Esophagus squamous epithelium (tissue), 4 donors: ENCODE data around the gene LRRC56. TPM values are rescaled to one million over a fixed set of nuclear protein-coding genes. Genes with fewer than 3 reads are reported as not detected.

Experiments used
- small RNA-seq, 4 donors: library from RNA; depleted of rRNA; stranded (forward); fragments of <200 nt; gene quantifications; one replicate each; pipeline ENCODE3, GENCODE V24; 2016
- total RNA-seq, 4 donors: library from RNA; depleted of rRNA; stranded (reverse); fragments of >200 nt; gene quantifications; one replicate each; pipeline ENCODE4 v1.1.0, GENCODE V29; 2016

The LRRC56 gene
- total RNA-seq, 4 donors from 2014 or later: 0.35 to 2.3 (median 1.2) TPM

Small RNA genes lying within 50 kb of the gene (small RNA-seq; reads per million reads assigned to genes)
- gene MIR210: 28.3 to 71.4 (median 42.4) reads per million in 4 donors

Other genes starting within 250 kb of the LRRC56 start
- 10 to 100 TPM in 1 of 4 donors, 1 to 10 TPM in 3; 5.3 to 15.3 (median 5.9) TPM for gene PGGHG, start 248.4 kb upstream of the LRRC56 start, total RNA-seq
- gene IFITM5, start 238.0 kb upstream of the LRRC56 start, total RNA-seq: not detected
- gene IFITM2, start 229.7 kb upstream of the LRRC56 start, total RNA-seq: 10 to 100 TPM; 14.4 to 67.5 (median 50.3) TPM
- gene IFITM1, start 223.5 kb upstream of the LRRC56 start, total RNA-seq: 100 to 1,000 TPM in 1 of 4 donors, 10 to 100 TPM in 3; 26.3 to 133 (median 60.0) TPM
- gene IFITM3, start 216.7 kb upstream of the LRRC56 start, total RNA-seq: 100 to 1,000 TPM in 2 of 4 donors, 10 to 100 TPM in 2; 45.3 to 159 (median 113) TPM
- gene B4GALNT4, start 168.0 kb upstream of the LRRC56 start, total RNA-seq: 1 to 10 TPM in 3 of 4 donors, under 1 TPM in 1; 0.97 to 7.9 (median 3.3) TPM
- 1,000 to 10,000 TPM in 1 of 4 donors, 100 to 1,000 TPM in 3; 314 to 1,016 (median 520) TPM for gene PKP3, start 143.3 kb upstream of the LRRC56 start, total RNA-seq
- 10 to 100 TPM; 15.5 to 35.1 (median 16.1) TPM for gene SIGIRR, start 122.5 kb upstream of the LRRC56 start, total RNA-seq
- gene ANO9, start 95.5 kb upstream of the LRRC56 start, total RNA-seq: 10 to 100 TPM; 11.0 to 22.1 (median 16.2) TPM
- 10 to 100 TPM; 15.8 to 34.3 (median 22.8) TPM for gene PTDSS2, start 87.2 kb upstream of the LRRC56 start, total RNA-seq
- gene RNH1, start 30.3 kb upstream of the LRRC56 start, total RNA-seq: 100 to 1,000 TPM; 206 to 378 (median 222) TPM
- 100 to 1,000 TPM in 2 of 4 donors, 10 to 100 TPM in 2; 56.7 to 106 (median 85.2) TPM for gene HRAS, start 2.0 kb upstream of the LRRC56 start, total RNA-seq
- gene LMNTD2, start 23.2 kb downstream of the LRRC56 start, total RNA-seq: 1 to 10 TPM; 2.1 to 4.6 (median 3.8) TPM
- 10 to 100 TPM; 35.7 to 54.0 (median 44.4) TPM for gene RASSF7, start 23.4 kb downstream of the LRRC56 start, total RNA-seq
- gene PHRF1, start 38.9 kb downstream of the LRRC56 start, total RNA-seq: 10 to 100 TPM; 11.7 to 30.6 (median 24.2) TPM
- gene IRF7, start 78.4 kb downstream of the LRRC56 start, total RNA-seq: 10 to 100 TPM; 16.9 to 26.3 (median 20.2) TPM
- not detected for gene CDHR5, start 87.4 kb downstream of the LRRC56 start, total RNA-seq
- gene SCT, start 89.7 kb downstream of the LRRC56 start, total RNA-seq: 1 to 10 TPM in 1 of 4 donors, not detected in 3; 5.3 TPM
- gene DRD4, start 99.7 kb downstream of the LRRC56 start, total RNA-seq: under 1 TPM in 1 of 4 donors, not detected in 3; 0.76 TPM
- 10 to 100 TPM; 18.3 to 45.0 (median 25.4) TPM for gene DEAF1, start 157.7 kb downstream of the LRRC56 start, total RNA-seq
- 10 to 100 TPM; 16.1 to 55.3 (median 18.1) TPM for gene TMEM80, start 158.3 kb downstream of the LRRC56 start, total RNA-seq
- 100 to 1,000 TPM; 163 to 367 (median 238) TPM for gene EPS8L2, start 168.7 kb downstream of the LRRC56 start, total RNA-seq
- 100 to 1,000 TPM; 311 to 629 (median 504) TPM for gene TALDO1, start 209.9 kb downstream of the LRRC56 start, total RNA-seq
- gene GATD1, start 240.0 kb downstream of the LRRC56 start, total RNA-seq: 10 to 100 TPM; 20.2 to 38.7 (median 21.6) TPM